Measurements from ENCODE around the gene SPRY2. TPM values are rescaled to one million over a fixed set of nuclear protein-coding genes. Genes with fewer than 3 reads are reported as not detected.

SPRY2 gene
- total RNA-seq, 4 donors from 2014 or later: 23.0 to 39.5 (median 35.2) TPM

- DNase-seq (ENCODE audit: low spot score in 2 of 2): no peak
- no peaks in the 10 kb centered on the region for H3K27me3 ChIP-seq
These were observed 3.4 kb downstream of the SPRY2 start for GRCh38 chr13:80337288-80338081.

DNA sequence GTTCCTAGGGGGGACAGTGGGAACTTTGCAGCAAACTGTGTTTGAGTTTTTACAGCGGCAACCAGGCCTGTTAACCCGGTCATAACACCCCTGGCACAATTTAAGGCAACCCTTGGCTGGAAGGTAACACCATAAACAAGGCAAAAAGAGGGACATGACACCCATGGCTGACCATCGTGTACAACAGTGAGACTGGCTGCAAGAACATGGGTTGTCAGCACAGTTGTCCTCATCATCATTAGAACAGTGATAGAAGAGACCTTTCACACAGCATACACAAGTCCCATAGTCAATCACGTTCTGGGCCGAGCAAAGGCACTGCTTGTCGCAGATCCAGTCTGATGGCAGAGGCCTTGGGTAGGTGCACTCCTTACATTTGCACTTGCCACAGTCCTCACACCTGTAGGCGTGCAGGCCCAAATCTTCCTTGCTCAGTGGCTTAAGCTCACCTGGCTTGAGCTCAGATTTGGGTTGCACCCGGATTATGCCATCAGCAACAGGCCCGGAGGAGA, 4.1 kb downstream of the SPRY2 start:
- Histone ChIP-seq H3K4me1 (peaks cover 40% of the 10 kb centered on the region), H3K9me3 (no peaks in the 10 kb centered on the region), H3K36me3 (no peaks in the 10 kb centered on the region), H3K27ac (no peak overlapping the region), H3K27me3 (no peaks in the 10 kb centered on the region), H3K4me3 (peak overlapping the region; percentile 92)
- DNase-seq (ENCODE audit: low spot score in 2 of 2): no peak
- no peak for TF ChIP-seq EP300 (IDR thresholded peaks at IDR 0.05)
- TF ChIP-seq, protein P1, sequence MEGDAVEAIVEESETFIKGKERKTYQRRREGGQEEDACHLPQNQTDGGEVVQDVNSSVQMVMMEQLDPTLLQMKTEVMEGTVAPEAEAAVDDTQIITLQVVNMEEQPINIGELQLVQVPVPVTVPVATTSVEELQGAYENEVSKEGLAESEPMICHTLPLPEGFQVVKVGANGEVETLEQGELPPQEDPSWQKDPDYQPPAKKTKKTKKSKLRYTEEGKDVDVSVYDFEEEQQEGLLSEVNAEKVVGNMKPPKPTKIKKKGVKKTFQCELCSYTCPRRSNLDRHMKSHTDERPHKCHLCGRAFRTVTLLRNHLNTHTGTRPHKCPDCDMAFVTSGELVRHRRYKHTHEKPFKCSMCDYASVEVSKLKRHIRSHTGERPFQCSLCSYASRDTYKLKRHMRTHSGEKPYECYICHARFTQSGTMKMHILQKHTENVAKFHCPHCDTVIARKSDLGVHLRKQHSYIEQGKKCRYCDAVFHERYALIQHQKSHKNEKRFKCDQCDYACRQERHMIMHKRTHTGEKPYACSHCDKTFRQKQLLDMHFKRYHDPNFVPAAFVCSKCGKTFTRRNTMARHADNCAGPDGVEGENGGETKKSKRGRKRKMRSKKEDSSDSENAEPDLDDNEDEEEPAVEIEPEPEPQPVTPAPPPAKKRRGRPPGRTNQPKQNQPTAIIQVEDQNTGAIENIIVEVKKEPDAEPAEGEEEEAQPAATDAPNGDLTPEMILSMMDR (IDR thresholded peaks at IDR 0.05): no peak
- TF ChIP-seq POLR2A (IDR thresholded peaks at IDR 0.05): no peak
- no peak for TF ChIP-seq POLR2AphosphoS5 (IDR thresholded peaks at IDR 0.05)
- 26% methylated on average over 5 of the region's 9 CpGs for WGBS

More at GRCh38 chr13:80337288-80338081, 3.4 kb downstream of the SPRY2 start:
- H3K36me3 ChIP-seq: no peaks in the 10 kb centered on the region
- no peaks in the 10 kb centered on the region for H3K9me3 ChIP-seq
- WGBS: 27% methylated on average over 13 of the region's 26 CpGs
- no peak for TF ChIP-seq POLR2A (IDR thresholded peaks at IDR 0.05)
- TF ChIP-seq POLR2AphosphoS5 (IDR thresholded peaks at IDR 0.05): no peak
- TF ChIP-seq, protein P1 (IDR thresholded peaks at IDR 0.05): no peak
- no peak for TF ChIP-seq EP300 (IDR thresholded peaks at IDR 0.05)
- H3K4me1 ChIP-seq: peaks cover 40% of the 10 kb centered on the region
- peak overlapping the region; percentile 94 for H3K27ac ChIP-seq
- peak overlapping the region; percentile 92 for H3K4me3 ChIP-seq

DNA sequence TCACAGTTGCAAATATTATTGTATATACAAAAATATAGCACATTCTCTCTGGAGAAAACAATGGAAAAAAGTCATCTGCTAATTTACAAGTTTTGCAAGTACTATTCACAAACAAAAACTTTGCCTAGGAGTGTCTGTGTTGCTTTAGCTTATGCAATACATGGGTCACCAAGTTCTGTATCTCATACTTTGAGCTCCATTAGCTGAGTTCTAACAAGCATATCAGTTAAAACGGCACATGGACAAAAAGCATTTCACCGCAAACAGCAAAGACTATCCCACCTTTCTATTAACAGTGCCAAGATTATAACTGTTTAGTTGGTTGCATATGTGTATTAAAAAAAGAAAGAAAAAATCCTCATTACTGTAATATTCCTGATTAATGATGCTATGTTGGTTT, 4.6 kb downstream of the SPRY2 start:
- TF ChIP-seq, protein P1 (IDR thresholded peaks at IDR 0.05): no peak
- TF ChIP-seq POLR2AphosphoS5 (IDR thresholded peaks at IDR 0.05) (no peak), POLR2A (IDR thresholded peaks at IDR 0.05) (no peak), EP300 (IDR thresholded peaks at IDR 0.05) (no peak)
- no peak for DNase-seq (ENCODE audit: low spot score in 2 of 2)
- H3K36me3 ChIP-seq: no peaks in the 10 kb centered on the region
- H3K27me3 ChIP-seq: no peaks in the 10 kb centered on the region
- H3K4me1 ChIP-seq: peaks cover 44% of the 10 kb centered on the region
- H3K9me3 ChIP-seq: no peaks in the 10 kb centered on the region
- WGBS: 23% methylated on average over 2 of the region's 2 CpGs
- no peak overlapping the region for H3K27ac ChIP-seq
- H3K4me3 ChIP-seq: peak overlapping the region; percentile 92

GRCh38 chr13:80334597-80335260, 6.2 kb downstream of the SPRY2 start:
- no peak for DNase-seq (ENCODE audit: low spot score in 2 of 2)
- no peaks in the 10 kb centered on the region for H3K9me3 ChIP-seq
- 47% methylated on average over 2 of the region's 2 CpGs for WGBS
- H3K36me3 ChIP-seq: no peaks in the 10 kb centered on the region
- H3K4me1 ChIP-seq: peaks cover 44% of the 10 kb centered on the region
- no peak for TF ChIP-seq EP300 (IDR thresholded peaks at IDR 0.05)
- no peak for TF ChIP-seq POLR2AphosphoS5 (IDR thresholded peaks at IDR 0.05)
- TF ChIP-seq, protein P1 (IDR thresholded peaks at IDR 0.05): no peak
- TF ChIP-seq POLR2A (IDR thresholded peaks at IDR 0.05): no peak
- no peaks in the 10 kb centered on the region for H3K27me3 ChIP-seq
- H3K4me3 ChIP-seq: no peak overlapping the region
- no peak overlapping the region for H3K27ac ChIP-seq

- Histone ChIP-seq H3K4me3 (no peak overlapping the region), H3K4me1 (peaks cover 36% of the 10 kb centered on the region), H3K9me3 (no peaks in the 10 kb centered on the region), H3K27ac (no peak overlapping the region), H3K36me3 (no peaks in the 10 kb centered on the region), H3K27me3 (no peaks in the 10 kb centered on the region)
- TF ChIP-seq POLR2A (IDR thresholded peaks at IDR 0.05): no peak
- TF ChIP-seq, protein P1 (IDR thresholded peaks at IDR 0.05): no peak
- no peak for TF ChIP-seq POLR2AphosphoS5 (IDR thresholded peaks at IDR 0.05)
- no peak for TF ChIP-seq EP300 (IDR thresholded peaks at IDR 0.05)
- no peak for DNase-seq (ENCODE audit: low spot score in 2 of 2)
- 75% methylated on average over 2 of the region's 2 CpGs for WGBS
These were observed 8.9 kb downstream of the SPRY2 start for GRCh38 chr13:80331984-80332383.

Measured in suprapubic skin (tissue), 4 donors.